ENCODE data around the gene VPS29.

GRCh38 chr12:110498984-110499706, 2.8 kb downstream of the VPS29 start:
- TF ChIP-seq CTCF (IDR thresholded peaks at IDR 0.05) = no peak
- TF ChIP-seq POLR2A (IDR thresholded peaks at IDR 0.05) = no peak
